HTR-8/SVneo (cell line): ENCODE measurements around the gene CBX3.
"Not testable (repeated sequence)": the region's sequence is repeated elsewhere in the genome, so short reads cannot be mapped to it uniquely, and the experiment has no call there.

Experiments
- DNase-seq: peaks from one replicate; pipeline ENCODE4 v3.0.0; 2011; ENCODE audit warnings: low spot score, mixed read lengths; ENCODE audit not compliant: insufficient read length
- FAIRE-seq: peaks from 2 replicates; lab custom pipeline; 2011; peaks lifted over from hg19 to GRCh38; lab: Jason Lieb, UNC

Gene CBX3

GRCh38 chr7:26201247-26202018 lies at the start of gene CBX3:
CBX3 (plus strand) TSS chr7:26201745; CDS start chr7:26202999, 1,254 bp downstream.
- FAIRE-seq (peak; percentile 42), DNase-seq (peak; percentile 77)

- FAIRE-seq: no peak
- peak; percentile 85 for DNase-seq
These were observed 49.4 kb upstream of the CBX3 start, which contains the start of gene NFE2L3 for GRCh38 chr7:26151953-26152781. NFE2L3 (plus strand) TSS chr7:26152198; CDS start chr7:26152499, 301 bp downstream.

- not testable (repeated sequence) for DNase-seq, FAIRE-seq
These were observed 48.7 kb upstream of the CBX3 start for GRCh38 chr7:26152782-26153240.

- DNase-seq: no peak
- FAIRE-seq: no peak
These were observed 48.2 kb upstream of the CBX3 start for GRCh38 chr7:26153241-26153822.

GRCh38 chr7:26153823-26154783 lies 47.4 kb upstream of the CBX3 start:
- DNase-seq: peak; percentile 52
- FAIRE-seq: no peak

- peak; percentile 47 for DNase-seq
- FAIRE-seq: peak; percentile 57
These were observed 45.8 kb upstream of the CBX3 start for GRCh38 chr7:26155531-26156375.

- FAIRE-seq (no peak), DNase-seq (peak; percentile 81)
These were observed 44.8 kb upstream of the CBX3 start for GRCh38 chr7:26156451-26157420.

GRCh38 chr7:26157520-26158105 lies 43.9 kb upstream of the CBX3 start:
- no peak for FAIRE-seq
- no peak for DNase-seq

- FAIRE-seq (no peak), DNase-seq (no peak)
These were observed 42.3 kb upstream of the CBX3 start for GRCh38 chr7:26159243-26159642.

- DNase-seq: no peak
- no peak for FAIRE-seq
These were observed 40.6 kb upstream of the CBX3 start for GRCh38 chr7:26160896-26161295.

GRCh38 chr7:26162431-26162830 lies 39.1 kb upstream of the CBX3 start:
- DNase-seq (no peak), FAIRE-seq (no peak)

- not testable (repeated sequence) for DNase-seq, FAIRE-seq
These were observed 37.7 kb upstream of the CBX3 start for GRCh38 chr7:26163804-26164203.

- DNase-seq (no peak), FAIRE-seq (no peak)
These were observed 35.4 kb upstream of the CBX3 start for GRCh38 chr7:26165950-26166683.

GRCh38 chr7:26166684-26167266 lies 34.8 kb upstream of the CBX3 start:
- no peak for DNase-seq
- FAIRE-seq: no peak

- FAIRE-seq: no peak
These were observed 34.1 kb upstream of the CBX3 start for GRCh38 chr7:26167303-26167934.

More at GRCh38 chr7:26167303-26167934, 34.1 kb upstream of the CBX3 start:
- DNase-seq: no peak
